HFFc6 (cell line): ENCODE results near the gene PRR12. TPM values are rescaled to one million over a fixed set of nuclear protein-coding genes. Genes with fewer than 3 reads are reported as not detected.

Experiments
- DNase-seq: peaks from one replicate; pipeline ENCODE4 v3.0.0-alpha.2; 2018
- H3K27ac Mint-ChIP-seq: 2 replicates; pipeline ENCODE4 v1.8.0; 2020; ENCODE audit warnings: mild to moderate bottlenecking, mixed read lengths
- H3K27me3 Mint-ChIP-seq: 2 replicates; pipeline ENCODE4 v1.8.0; 2021; ENCODE audit warnings: mild to moderate bottlenecking, moderate library complexity, mixed read lengths; ENCODE audit not compliant: insufficient read depth
- H3K36me3 Mint-ChIP-seq: 2 replicates; pipeline ENCODE4 v1.8.0; 2021; ENCODE audit warnings: low read depth, mixed read lengths
- H3K4me1 Mint-ChIP-seq: 2 replicates; pipeline ENCODE4 v1.8.0; 2020; ENCODE audit warnings: low read depth, mixed read lengths
- H3K4me3 Mint-ChIP-seq: 2 replicates; pipeline ENCODE4 v1.8.0; 2020; ENCODE audit warnings: mild to moderate bottlenecking, moderate library complexity, mixed read lengths
- H3K9me3 Mint-ChIP-seq: 2 replicates; pipeline ENCODE4 v1.8.0; 2020; ENCODE audit warnings: mild to moderate bottlenecking, mixed read lengths
- total RNA-seq, 6 experiments: library from RNA; stranded (reverse); fragmentation: NEBNext Ultra II Directional; extraction: Animal tissue kit (Norgen Biotek cat#: 25700); gene quantifications; 2 replicates in 1 of 6; 3 replicates in 5 of 6; pipeline ENCODE4 v1.2.3, GENCODE V29; 2021
- TF ChIP-seq, protein P1 (sequence below): fragments of 200-600 bp; sonication (generic); IDR thresholded peaks from 2 replicates; pipeline ENCODE4 v1.5.0; 2021; ENCODE audit warnings: antibody characterized with exemption, mild to moderate bottlenecking

The PRR12 gene
- total RNA-seq, 6 experiments from 2014 or later: 23.3 to 26.2 (median 24.3) TPM

DNA sequence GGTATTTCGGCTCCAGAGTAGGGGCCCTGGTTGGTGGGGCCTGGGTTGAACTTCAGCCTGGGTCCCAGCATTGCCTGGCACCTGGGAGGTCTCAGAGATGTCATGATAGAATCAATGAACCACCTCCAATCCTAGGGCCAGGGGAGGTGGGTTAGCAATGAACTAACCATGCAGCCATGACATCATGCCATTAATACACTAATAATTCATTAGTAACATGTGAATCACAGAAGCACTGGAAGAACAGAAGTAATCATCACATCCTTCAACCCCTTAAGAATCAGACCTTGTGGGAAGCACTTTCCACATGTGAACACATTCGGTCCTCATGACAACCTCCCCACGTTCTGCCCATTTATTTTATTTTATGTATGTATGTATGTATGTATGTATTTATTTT, 17.6 kb upstream of the PRR12 start:
- no peaks in the 10 kb centered on the region; the same call in 1 of the 2 replicates for H3K27me3 Mint-ChIP-seq
- TF ChIP-seq, protein P1, sequence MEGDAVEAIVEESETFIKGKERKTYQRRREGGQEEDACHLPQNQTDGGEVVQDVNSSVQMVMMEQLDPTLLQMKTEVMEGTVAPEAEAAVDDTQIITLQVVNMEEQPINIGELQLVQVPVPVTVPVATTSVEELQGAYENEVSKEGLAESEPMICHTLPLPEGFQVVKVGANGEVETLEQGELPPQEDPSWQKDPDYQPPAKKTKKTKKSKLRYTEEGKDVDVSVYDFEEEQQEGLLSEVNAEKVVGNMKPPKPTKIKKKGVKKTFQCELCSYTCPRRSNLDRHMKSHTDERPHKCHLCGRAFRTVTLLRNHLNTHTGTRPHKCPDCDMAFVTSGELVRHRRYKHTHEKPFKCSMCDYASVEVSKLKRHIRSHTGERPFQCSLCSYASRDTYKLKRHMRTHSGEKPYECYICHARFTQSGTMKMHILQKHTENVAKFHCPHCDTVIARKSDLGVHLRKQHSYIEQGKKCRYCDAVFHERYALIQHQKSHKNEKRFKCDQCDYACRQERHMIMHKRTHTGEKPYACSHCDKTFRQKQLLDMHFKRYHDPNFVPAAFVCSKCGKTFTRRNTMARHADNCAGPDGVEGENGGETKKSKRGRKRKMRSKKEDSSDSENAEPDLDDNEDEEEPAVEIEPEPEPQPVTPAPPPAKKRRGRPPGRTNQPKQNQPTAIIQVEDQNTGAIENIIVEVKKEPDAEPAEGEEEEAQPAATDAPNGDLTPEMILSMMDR: no peak
- H3K9me3 Mint-ChIP-seq: no peaks in the 10 kb centered on the region
- H3K36me3 Mint-ChIP-seq: no peaks in the 10 kb centered on the region; the same call in 1 of the 2 replicates
- H3K4me3 Mint-ChIP-seq: no peak overlapping the region
- peak overlapping the region; percentile 28 for H3K27ac Mint-ChIP-seq
- H3K4me1 Mint-ChIP-seq: peaks cover 21% of the 10 kb centered on the region
- DNase-seq: no peak

DNA sequence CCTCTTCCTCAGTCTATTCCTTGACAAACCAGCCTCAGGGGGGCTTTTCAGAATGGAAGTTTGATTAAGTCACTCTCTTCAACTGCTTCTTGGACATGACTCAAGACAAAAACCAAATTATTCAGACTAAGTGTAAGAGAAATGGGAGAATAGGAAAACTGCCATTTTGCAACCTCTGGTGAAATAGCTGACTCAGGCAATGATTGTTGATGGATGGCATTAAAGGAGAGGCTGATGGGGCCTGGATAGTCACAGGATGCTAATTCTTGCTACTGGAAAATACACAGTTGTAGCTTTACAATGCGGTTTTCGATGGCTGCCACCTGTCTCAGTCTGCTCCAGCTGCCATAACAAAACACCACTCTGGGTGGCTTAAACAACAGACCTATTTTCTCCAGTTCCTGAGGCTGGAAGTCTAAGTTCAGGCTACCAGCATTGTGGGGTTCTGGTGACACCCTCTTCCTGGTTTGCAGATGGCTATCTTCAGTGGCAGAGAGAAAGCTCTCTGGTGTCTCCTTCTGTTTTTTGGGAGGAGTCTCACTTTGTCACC, 16.7 kb upstream of the PRR12 start:
- no peak for DNase-seq
- Mint-ChIP-seq H3K4me3 (no peak overlapping the region), H3K27me3 (no peaks in the 10 kb centered on the region; the same call in 1 of the 2 replicates), H3K9me3 (no peaks in the 10 kb centered on the region), H3K27ac (peak overlapping the region; percentile 36; the same call in 1 of the 2 replicates), H3K4me1 (peaks cover 26% of the 10 kb centered on the region), H3K36me3 (no peaks in the 10 kb centered on the region; the same call in 1 of the 2 replicates)
- TF ChIP-seq, protein P1: no peak

- no peaks in the 10 kb centered on the region; the same call in 1 of the 2 replicates for H3K27me3 Mint-ChIP-seq
- no peaks in the 10 kb centered on the region for H3K9me3 Mint-ChIP-seq
- H3K27ac Mint-ChIP-seq: peak overlapping the region; percentile 88
- peak overlapping the region; percentile 99 for H3K4me3 Mint-ChIP-seq
- TF ChIP-seq, protein P1: no peak
- no peak for DNase-seq
- no peaks in the 10 kb centered on the region for H3K36me3 Mint-ChIP-seq
- H3K4me1 Mint-ChIP-seq: peaks cover 21% of the 10 kb centered on the region
Observed at GRCh38 chr19:49579193-49579592, 11.8 kb upstream of the PRR12 start.

GRCh38 chr19:49579947-49580263, 11.1 kb upstream of the PRR12 start:
- Mint-ChIP-seq H3K36me3 (no peaks in the 10 kb centered on the region), H3K9me3 (no peaks in the 10 kb centered on the region), H3K4me3 (peak overlapping the region; percentile 99), H3K27me3 (no peaks in the 10 kb centered on the region; the same call in 1 of the 2 replicates), H3K27ac (peak overlapping the region; percentile 88), H3K4me1 (peaks cover 19% of the 10 kb centered on the region)
- TF ChIP-seq, protein P1: no peak
- no peak for DNase-seq

DNA sequence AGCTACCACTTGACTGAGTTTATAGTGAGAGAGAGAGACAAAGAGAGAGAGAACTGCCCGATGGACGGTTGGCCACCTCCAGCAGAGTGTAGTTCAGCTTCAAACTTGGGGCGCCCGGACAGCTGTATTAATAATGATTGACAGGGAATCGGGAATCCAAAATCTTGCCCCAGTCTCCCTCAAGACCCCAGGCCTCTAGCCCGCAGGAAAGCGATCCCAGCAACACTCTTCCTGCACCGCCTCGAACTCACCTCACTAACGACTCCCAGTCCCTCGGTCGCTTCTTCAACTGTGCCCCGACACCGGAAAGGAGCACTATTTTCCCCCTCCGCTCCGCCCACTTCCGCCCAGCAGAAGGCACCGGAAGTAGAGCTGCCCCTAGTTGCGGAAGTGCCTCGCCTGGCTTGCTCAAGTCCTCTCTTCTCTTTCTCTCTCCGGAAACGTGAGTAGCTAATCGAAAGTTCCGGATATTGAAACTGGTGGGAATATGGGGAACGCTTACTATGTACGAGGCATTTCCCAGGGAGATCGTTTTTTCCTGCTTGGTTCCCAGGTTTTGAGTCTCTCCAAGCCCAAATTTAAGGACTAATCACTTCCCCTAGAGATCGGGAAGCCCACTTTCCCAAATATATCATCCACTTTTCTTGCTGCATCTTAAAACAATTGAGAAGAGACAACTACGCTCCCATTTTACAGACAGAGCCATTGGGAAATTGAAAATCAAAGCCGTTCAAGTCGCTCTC, 10.5 kb upstream of the PRR12 start, which contains the start of gene NOSIP:
TSS of gene NOSIP (minus strand) at position 293 of the 743 bp plus-strand sequence. CDS start 19,865 bp downstream, outside the sequence.
- Mint-ChIP-seq H3K36me3 (no peaks in the 10 kb centered on the region), H3K4me3 (peak within 1 kb of the TSS; percentile 99), H3K4me1 (peaks cover 19% of the 10 kb centered on the region), H3K27me3 (no peaks in the 10 kb centered on the region; the same call in 1 of the 2 replicates), H3K9me3 (no peaks in the 10 kb centered on the region), H3K27ac (peak within 1 kb of the TSS; percentile 88)
- DNase-seq: peak; percentile 96
- TF ChIP-seq, protein P1: no peak
